Stimulated activated CD8-positive, alpha-beta memory T cell treated with anti-CD3 and anti-CD28 coated beads, Interleukin-2, amount 100 ng/mL, for 48 hours (primary cell): ENCODE results near the gene PTAFR.
A peak's percentile ranks its signal among the peaks of the same experiment; 100 is the strongest.

ENCODE experiments used
- DNase-seq, 2 donors: peaks; one replicate each; pipeline ENCODE4 v3.0.0-alpha.2; 2020; ENCODE audit warnings: low read depth in 2 of 2

Gene PTAFR, protein sequence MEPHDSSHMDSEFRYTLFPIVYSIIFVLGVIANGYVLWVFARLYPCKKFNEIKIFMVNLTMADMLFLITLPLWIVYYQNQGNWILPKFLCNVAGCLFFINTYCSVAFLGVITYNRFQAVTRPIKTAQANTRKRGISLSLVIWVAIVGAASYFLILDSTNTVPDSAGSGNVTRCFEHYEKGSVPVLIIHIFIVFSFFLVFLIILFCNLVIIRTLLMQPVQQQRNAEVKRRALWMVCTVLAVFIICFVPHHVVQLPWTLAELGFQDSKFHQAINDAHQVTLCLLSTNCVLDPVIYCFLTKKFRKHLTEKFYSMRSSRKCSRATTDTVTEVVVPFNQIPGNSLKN

DNA sequence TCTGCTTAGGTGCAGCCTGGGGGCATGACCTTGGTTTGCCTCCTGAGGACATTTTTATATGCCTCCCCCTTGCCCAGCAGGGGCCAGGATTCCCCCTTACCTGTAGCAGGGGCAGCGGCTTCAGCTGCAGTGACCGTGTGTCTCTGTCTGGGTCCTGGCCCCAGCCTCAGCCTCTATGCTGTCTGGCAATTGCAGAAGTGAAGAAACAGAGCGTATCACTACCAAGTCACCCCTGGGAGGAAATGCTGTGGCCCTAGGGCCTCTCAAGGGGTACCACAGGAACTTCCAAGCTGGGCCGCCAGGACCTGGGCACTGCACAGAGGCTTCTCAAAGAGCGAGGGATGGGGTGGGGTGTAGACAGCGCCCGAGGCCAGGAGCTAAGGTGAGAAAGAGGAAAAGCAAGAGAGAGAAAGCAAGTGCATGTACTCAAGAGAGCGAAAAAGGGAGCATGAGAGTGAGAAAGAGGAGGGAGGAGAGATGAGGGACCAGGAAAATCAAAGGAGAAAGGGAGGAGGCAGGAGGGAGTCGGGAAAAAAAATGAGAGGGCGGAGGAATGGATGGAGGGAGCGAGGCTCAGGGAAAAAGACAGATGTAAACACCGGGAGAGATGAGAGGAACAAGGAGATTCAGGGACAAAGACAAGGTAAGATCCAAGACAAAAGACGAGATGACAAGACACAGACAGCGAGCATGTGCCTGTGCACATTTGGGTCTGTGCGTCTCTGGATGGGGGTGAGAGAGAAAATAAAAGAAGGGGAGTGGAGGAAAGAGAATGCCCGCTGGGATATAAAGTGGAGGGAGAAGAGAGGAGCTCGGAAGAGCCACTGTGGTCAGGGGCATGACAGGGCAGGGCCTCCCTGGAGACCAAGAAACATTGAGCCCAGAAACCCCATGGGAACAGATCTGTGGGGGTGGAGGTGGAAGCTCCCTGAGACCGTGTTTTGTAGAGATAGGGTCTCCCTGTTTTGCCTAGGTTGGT is at the start of gene PTAFR:
TSS of gene PTAFR (minus strand) at position 199 of the 979 bp plus-strand sequence. CDS start 25,669 bp downstream, outside the sequence.
- no peak for DNase-seq

DNA sequence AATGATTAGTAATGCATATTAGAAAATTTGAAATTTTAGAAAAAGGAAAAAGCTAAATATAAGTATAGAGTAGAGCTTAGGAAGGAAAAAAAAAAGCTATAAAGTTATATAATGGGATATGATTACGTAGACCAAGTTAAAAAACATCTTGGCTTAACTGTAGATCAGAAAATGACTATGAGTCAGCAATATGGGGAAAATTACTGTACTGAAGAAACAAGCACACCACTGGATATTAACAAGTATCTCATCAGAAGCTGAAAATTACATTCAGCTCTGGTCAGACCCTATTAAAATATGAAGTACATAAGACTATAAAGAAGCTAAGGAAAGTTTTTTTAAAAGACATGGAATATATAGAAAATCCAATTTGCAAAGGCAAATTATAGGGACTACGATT is 36.8 kb upstream of the PTAFR start:
- DNase-seq, result no peak

DNA sequence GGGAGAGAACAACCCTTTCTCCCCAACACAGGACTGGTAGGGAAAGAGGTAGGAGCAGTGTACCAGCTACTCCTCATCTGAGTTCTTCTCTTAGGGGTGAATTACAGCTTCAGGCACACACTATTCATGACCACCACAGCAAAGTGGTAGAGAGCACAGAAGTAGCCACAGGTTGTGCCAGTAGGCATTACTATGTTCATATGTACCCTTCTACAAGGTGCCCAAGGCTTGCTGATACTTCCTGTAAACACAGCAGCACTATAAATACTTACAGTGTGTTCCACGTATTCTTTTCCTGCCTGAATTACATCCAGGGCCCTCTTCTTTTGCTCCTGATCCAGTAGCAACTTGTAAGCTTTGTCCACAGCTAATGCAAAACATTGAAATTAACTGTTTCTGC is 33.2 kb upstream of the PTAFR start:
- no peak for DNase-seq

GRCh38 chr1:28208818-28209441 is 32.4 kb upstream of the PTAFR start:
- peak; percentile 7 to 23 for DNase-seq

DNA sequence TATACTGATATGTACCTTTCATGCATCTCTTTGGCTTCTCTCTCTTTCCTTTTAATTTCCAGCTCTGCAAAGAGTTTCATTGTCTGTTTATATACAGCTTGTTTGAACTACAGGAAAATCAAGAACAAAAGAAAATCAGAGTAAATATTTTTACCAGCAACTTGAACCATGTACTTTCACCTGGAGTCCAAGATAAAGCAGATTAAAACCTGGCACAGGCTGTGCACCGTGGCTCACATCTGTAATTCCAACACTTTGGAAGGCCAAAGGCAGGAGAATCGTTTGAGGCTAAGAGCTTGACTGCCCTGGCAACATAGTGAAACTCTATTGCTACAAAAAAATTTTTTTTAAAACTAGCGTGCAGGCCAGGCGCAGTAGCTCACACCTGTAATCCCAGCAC is 28.8 kb upstream of the PTAFR start:
- no peak for DNase-seq

DNA sequence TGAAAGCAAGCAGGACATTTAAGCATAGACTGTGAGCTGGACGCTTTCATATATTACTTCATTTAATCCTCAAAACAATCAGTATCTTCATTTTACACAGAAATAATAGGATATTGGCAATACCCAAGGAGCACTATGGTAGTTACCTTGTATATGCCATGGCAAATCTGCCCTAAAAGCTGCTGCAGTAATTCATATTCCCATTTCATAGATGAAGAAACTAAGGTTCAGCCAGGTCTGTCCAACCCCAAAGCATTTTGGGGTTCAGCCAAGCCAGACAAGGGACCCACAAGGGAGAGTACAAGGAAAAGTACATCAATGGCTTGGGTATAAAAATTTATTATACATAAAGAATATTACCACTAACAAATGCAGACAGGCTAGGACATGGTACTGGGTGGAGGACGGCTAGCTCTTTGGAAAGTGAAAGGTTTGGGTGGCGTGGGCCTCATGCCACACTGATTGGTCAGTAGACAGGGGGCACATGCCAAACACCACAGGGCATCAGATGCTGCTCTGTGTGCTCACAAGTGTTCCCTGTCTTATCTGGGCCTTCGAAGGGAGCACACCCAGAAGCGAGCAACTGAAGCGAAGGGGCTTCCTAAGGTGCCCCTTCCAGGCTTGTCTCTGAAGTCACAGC is 23.9 kb upstream of the PTAFR start:
- no peak for DNase-seq

GRCh38 chr1:28199328-28200233 is 23.1 kb upstream of the PTAFR start:
- peak; percentile 29 to 53 for DNase-seq

DNA sequence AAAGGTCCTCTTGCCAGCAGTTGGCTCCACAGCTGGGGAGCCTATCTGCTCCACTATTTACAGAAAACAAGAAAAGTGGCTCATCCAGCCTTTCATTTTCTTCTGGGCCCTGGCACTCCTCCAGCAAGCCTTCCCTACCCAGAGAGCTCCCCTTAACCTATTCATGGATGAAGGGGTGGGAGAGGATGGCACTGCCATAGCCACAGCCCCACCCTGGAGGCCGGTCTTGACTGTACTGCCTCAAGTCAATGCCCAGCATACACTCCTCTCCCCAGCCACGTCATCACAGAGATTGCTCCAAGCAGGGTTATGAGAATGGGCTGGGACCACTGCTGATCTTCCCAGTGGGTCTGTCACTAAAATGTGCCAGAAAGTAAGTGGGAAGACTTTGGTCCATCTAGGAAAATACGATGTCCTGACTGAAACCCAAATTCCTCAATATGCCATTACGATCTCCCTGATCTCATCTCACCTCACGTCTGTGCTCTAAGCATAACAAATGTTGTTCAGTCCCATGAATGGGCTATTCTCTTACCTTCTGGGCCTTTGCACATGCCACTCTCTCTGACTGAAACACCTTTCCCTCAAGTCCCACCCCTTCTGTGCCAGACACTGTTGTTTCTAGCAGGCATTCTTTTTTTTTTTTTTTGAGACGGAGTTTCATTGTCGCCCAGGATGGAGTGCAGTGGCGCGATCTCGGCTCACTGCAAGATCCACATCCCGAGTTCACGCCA is 21.4 kb upstream of the PTAFR start:
- DNase-seq, result no peak

DNA sequence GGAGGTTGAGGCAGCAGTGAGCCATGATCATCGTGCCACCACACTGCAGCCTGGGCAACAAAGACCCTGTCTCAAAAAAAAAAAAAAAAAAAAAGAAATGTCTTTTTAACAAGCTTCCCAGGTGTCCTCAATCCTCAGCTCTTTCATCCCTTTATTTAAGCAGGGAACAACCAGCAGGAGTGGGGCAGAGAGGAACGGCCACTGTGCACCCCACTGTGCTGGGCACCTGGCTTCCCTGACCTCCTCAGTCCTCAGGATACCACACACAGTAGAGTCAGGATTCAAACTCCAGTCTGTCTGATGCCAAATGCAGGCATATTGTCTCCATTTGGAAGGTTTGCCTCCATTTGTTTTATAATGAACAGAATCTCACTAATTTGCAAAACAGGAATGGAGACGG is 19.8 kb upstream of the PTAFR start:
- DNase-seq, result no peak

DNA sequence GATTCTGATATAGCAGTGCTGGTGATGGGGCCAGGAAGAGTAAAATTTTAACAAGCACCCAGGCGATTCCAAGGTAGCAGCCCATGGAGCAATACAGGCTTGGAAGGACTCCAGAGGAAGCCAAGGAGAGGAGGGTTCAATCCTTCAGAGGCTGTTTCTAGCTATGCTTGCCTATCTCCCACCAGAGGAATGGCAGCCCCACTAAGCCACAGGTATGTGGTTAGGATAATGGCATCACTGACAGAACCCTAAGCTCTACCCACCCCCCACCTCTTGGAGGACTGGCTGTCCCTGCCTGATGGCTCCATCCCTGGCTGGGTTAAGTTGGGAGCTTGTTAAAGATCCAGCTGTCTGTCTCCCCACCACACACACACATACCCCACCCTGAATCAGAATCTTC is 19.3 kb upstream of the PTAFR start:
- DNase-seq, result no peak

DNA sequence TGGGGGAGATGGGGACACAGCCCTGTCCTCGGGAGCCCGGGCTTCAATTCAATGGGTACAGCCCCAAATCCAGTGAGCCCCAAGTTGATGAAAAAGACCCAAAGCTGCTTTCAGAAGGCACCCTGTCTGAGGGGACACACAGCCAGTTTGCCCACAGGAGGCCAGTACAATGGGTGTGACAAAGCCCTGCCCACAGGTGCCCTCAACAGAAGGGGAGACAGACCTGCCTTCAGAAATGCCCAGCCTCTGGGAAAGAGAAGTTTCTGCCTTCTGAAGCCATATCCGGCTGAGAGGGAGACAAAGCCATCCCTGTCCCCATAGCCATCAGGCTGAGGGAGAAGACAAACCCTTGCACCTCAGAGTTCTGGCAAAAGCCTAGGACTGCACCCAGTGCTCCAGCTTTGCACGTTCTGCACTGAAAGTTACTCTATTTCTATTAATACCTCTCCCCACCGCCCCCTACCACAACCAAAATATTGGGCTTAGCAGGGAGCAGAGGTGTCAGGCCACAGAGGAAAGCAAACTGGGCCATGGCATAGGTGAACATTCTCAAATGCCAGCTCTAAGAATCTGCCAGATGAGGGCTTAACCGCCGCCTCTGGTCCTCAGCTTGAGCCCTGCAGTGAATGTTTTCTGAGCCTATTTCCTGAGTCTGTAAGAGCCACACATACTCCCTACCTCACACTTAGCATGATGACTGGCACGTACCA is 18.0 kb upstream of the PTAFR start:
- DNase-seq, result no peak

DNA sequence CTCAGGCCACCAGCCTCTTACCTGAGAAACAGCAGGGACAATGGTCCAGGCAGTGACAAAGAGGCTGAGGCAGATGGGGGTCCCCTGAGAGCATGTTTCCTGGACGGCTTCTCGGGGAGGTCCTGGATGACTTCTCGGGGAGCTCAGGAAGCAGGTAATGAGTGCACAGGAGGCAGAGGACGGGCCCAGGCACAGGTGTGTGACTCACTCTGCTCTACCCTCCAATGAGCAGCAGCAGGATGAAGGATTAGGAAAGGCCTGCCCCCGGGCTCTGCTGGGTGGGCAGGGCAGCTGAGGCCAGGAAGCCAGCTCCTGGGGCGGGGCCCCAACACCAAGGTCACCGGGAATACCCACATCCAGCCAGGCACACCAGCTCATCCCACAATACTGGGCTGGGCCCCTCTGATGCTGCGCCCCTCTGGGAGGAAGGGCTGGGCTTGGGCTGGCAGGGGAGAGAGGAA is 17.2 kb upstream of the PTAFR start:
- DNase-seq, result no peak

- DNase-seq, result no peak
Observed at GRCh38 chr1:28190996-28191645, 14.6 kb upstream of the PTAFR start.

GRCh38 chr1:28190337-28190979 is 14.0 kb upstream of the PTAFR start:
- no peak for DNase-seq

- DNase-seq, result no peak
Observed at GRCh38 chr1:28185071-28185470, 8.6 kb upstream of the PTAFR start.

DNA sequence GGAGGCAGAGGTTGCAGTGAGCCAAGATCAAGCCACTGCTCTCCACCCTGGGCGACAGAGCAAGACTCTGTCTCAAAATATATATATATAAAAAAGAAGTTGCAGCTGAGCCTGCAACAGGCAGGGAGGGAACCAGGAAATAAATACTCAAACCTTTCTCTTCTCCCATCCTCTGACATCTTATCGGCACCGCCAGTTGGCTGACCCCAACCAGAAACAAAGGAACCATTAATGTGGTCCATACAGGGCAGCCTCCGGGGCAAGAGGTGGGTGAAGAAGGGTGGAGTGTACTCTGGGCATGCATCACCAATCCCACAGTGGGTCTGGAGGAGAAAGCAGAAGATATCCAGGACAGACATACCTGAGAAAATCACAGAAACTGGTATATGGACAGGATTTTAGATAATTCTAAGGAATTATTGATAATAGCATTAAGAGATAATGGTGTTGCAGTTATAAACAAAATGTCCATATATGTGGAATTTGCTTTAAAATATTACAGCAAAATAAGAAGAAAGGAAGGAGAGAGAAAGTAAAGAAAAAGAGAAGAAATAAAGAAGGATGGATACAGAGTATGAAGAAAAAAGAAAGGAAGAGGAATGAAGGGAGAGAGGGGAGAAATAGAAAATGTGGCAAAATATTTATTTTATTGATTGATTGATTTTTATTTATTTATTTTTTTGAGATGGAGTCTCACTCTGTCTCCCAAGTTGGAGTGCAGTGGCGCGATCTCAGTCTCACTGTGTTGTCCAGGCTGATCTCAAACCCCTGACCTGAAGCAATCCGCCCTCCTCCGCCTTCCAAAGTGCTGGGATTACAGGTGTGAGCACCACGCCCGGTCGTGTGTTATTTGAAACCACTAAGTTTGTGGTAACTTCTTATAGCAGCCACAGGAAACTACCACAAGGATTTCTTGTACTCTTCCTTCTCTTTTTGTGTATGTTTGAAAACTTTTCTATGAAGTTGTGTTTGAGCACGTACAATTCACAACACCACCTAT is 4.1 kb upstream of the PTAFR start:
- DNase-seq, result no peak
